Measurements from ENCODE around the gene PSKH1. TPM values are rescaled to one million over a fixed set of nuclear protein-coding genes. Genes with fewer than 3 reads are reported as not detected.

The PSKH1 gene
- total and polyA plus RNA-seq, 4 donors, result 8.3 to 23.8 (median 13.8) TPM

DNA sequence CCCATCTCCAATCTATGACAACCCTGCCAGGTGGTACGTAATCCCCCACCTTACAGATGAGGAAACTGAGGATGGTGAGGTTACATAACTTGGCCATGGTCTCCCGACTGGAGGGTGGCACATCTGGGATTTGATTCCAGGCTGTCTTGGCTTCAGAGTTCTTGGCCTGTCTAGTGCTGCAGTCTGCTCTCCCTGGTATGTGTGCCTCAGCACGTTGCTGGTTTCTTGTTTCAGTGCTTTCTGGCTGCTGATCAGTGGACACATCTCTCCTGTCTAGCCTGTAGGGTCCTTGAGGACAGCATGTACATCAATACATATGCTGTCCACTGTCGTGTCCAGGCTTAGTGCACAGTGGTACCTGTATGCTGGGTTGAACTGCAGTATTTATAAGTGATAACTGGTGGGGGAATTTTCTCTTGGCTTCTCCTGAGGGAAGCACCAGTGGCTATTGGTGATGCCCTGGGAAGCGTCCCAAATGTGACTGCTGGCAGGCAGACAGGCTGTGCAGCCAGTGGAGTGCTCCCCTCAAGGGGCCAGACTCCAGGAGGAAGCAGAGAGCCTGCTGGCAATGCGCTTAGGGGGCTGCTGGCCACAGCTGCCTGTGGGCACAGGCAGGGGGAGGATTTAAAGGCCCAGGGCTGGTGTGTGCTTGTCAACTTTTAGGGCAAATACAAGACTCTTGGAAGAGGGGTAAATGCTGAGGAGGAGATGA, 24.2 kb downstream of the PSKH1 start:
- 67% methylated on average over 6 of the region's 6 CpGs for WGBS
- Histone ChIP-seq H3K9me3 (ENCODE audit: control insufficient read depth in 4 of 4, low read length in 3 of 4) (no peaks in the 10 kb centered on the region), H3K27me3 (ENCODE audit: control insufficient read depth in 4 of 4, insufficient read depth in 4 of 4, low read length in 3 of 4) (no peaks in the 10 kb centered on the region), H3K36me3 (ENCODE audit: control insufficient read depth in 4 of 4, insufficient read depth in 3 of 4, low read depth in 1 of 4, low read length in 3 of 4) (peaks cover 0 to 7% (median 2%) of the 10 kb centered on the region in 4 donors), H3K4me1 (ENCODE audit: control insufficient read depth in 4 of 4, insufficient read depth in 4 of 4, low read length in 3 of 4) (peaks cover 11 to 35% (median 26%) of the 10 kb centered on the region in 4 donors), H3K4me3 (ENCODE audit: low read depth in 1 of 3, low read length in 3 of 3) (no peak overlapping the region), H3K27ac (ENCODE audit: low read depth in 1 of 2, low read length in 2 of 2) (no peak overlapping the region), H3K9ac (ENCODE audit: low read depth in 1 of 2, low read length in 2 of 2) (no peak overlapping the region)
- TF ChIP-seq FOXA2 (IDR thresholded peaks at IDR 0.05), result no peak
- no peak for TF ChIP-seq HNF4G (IDR thresholded peaks at IDR 0.05)
- TF ChIP-seq EGR1 (IDR thresholded peaks at IDR 0.05; ENCODE audit: low read depth in 2 of 2), result no peak
- no peak for TF ChIP-seq NR2F2 (IDR thresholded peaks at IDR 0.05)
- no peak for DNase-seq (ENCODE audit: low spot score)

DNA sequence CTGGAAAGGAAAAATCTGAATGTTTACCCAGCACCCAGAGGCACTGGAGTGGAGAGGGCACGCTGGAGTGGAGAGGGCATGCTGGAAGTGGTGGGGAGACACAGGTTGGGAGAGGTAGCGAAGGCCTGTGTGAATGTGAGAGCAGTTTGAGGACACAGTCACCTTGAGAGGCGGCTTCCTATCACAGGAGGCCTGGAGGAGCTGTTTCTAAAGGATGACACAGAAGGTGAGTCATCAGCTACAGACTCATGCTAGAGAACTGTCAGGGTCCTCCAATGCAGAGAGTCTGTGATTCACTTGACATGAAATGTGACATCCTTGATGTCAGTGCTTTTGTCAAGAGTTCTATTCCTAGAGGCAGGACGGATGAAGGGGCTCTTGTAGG, 24.8 kb downstream of the PSKH1 start:
- 89% methylated on average over 4 of the region's 4 CpGs for WGBS
- Histone ChIP-seq H3K27ac (ENCODE audit: low read depth in 1 of 2, low read length in 2 of 2) (no peak overlapping the region), H3K4me1 (ENCODE audit: control insufficient read depth in 4 of 4, insufficient read depth in 4 of 4, low read length in 3 of 4) (peaks cover 11 to 35% (median 26%) of the 10 kb centered on the region in 4 donors), H3K36me3 (ENCODE audit: control insufficient read depth in 4 of 4, insufficient read depth in 3 of 4, low read depth in 1 of 4, low read length in 3 of 4) (peaks cover 0 to 7% (median 3%) of the 10 kb centered on the region in 4 donors), H3K27me3 (ENCODE audit: control insufficient read depth in 4 of 4, insufficient read depth in 4 of 4, low read length in 3 of 4) (no peaks in the 10 kb centered on the region), H3K9ac (ENCODE audit: low read depth in 1 of 2, low read length in 2 of 2) (no peak overlapping the region), H3K9me3 (ENCODE audit: control insufficient read depth in 4 of 4, low read length in 3 of 4) (no peaks in the 10 kb centered on the region), H3K4me3 (ENCODE audit: low read depth in 1 of 3, low read length in 3 of 3) (no peak overlapping the region)
- DNase-seq (ENCODE audit: low spot score), result no peak
- no peak for TF ChIP-seq SP1 (IDR thresholded peaks at IDR 0.05)
- TF ChIP-seq, protein P1, sequence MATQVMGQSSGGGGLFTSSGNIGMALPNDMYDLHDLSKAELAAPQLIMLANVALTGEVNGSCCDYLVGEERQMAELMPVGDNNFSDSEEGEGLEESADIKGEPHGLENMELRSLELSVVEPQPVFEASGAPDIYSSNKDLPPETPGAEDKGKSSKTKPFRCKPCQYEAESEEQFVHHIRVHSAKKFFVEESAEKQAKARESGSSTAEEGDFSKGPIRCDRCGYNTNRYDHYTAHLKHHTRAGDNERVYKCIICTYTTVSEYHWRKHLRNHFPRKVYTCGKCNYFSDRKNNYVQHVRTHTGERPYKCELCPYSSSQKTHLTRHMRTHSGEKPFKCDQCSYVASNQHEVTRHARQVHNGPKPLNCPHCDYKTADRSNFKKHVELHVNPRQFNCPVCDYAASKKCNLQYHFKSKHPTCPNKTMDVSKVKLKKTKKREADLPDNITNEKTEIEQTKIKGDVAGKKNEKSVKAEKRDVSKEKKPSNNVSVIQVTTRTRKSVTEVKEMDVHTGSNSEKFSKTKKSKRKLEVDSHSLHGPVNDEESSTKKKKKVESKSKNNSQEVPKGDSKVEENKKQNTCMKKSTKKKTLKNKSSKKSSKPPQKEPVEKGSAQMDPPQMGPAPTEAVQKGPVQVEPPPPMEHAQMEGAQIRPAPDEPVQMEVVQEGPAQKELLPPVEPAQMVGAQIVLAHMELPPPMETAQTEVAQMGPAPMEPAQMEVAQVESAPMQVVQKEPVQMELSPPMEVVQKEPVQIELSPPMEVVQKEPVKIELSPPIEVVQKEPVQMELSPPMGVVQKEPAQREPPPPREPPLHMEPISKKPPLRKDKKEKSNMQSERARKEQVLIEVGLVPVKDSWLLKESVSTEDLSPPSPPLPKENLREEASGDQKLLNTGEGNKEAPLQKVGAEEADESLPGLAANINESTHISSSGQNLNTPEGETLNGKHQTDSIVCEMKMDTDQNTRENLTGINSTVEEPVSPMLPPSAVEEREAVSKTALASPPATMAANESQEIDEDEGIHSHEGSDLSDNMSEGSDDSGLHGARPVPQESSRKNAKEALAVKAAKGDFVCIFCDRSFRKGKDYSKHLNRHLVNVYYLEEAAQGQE (IDR thresholded peaks at IDR 0.05), result no peak
- no peak for TF ChIP-seq FOXA1 (IDR thresholded peaks at IDR 0.05)
- TF ChIP-seq YY1 (IDR thresholded peaks at IDR 0.05), result no peak
- TF ChIP-seq RAD21 (IDR thresholded peaks at IDR 0.05), result no peak
- TF ChIP-seq NR2F2 (IDR thresholded peaks at IDR 0.05), result no peak
- TF ChIP-seq, protein P2, sequence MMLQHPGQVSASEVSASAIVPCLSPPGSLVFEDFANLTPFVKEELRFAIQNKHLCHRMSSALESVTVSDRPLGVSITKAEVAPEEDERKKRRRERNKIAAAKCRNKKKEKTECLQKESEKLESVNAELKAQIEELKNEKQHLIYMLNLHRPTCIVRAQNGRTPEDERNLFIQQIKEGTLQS (IDR thresholded peaks at IDR 0.05), result no peak
- TF ChIP-seq EGR1 (IDR thresholded peaks at IDR 0.05; ENCODE audit: low read depth in 2 of 2), result no peak
- TF ChIP-seq, protein P3, sequence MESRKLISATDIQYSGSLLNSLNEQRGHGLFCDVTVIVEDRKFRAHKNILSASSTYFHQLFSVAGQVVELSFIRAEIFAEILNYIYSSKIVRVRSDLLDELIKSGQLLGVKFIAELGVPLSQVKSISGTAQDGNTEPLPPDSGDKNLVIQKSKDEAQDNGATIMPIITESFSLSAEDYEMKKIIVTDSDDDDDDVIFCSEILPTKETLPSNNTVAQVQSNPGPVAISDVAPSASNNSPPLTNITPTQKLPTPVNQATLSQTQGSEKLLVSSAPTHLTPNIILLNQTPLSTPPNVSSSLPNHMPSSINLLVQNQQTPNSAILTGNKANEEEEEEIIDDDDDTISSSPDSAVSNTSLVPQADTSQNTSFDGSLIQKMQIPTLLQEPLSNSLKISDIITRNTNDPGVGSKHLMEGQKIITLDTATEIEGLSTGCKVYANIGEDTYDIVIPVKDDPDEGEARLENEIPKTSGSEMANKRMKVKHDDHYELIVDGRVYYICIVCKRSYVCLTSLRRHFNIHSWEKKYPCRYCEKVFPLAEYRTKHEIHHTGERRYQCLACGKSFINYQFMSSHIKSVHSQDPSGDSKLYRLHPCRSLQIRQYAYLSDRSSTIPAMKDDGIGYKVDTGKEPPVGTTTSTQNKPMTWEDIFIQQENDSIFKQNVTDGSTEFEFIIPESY (IDR thresholded peaks at IDR 0.05), result no peak
- no peak for TF ChIP-seq JUND (IDR thresholded peaks at IDR 0.05)
- no peak for TF ChIP-seq FOXA2 (IDR thresholded peaks at IDR 0.05)
- no peak for TF ChIP-seq RXRA (IDR thresholded peaks at IDR 0.05)
- TF ChIP-seq, protein P4, sequence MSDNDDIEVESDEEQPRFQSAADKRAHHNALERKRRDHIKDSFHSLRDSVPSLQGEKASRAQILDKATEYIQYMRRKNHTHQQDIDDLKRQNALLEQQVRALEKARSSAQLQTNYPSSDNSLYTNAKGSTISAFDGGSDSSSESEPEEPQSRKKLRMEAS (IDR thresholded peaks at IDR 0.05), result no peak

Data from liver (tissue), 9 donors.